OCI-LY3 (cell line): ENCODE measurements around the gene CELF4.

Source experiments
- H2AFZ ChIP-seq: fragments of 200-600, 300-600 bp; shearing (Covaris generic); 2 replicates; pipeline ENCODE4 v1.6.0; 2014; ENCODE audit warnings: antibody characterized with exemption, low read depth, low read length
- H3K27ac ChIP-seq: fragments of 200-600, 300-600 bp; sonication (generic); 2 replicates; pipeline ENCODE4 v1.5.1; 2014; ENCODE audit warnings: mild to moderate bottlenecking, low read length, moderate library complexity, mixed read lengths
- H3K27me3 ChIP-seq: fragments of 200-600, 300-600 bp; sonication (generic); 2 replicates; pipeline ENCODE4 v1.6.1; 2014; ENCODE audit warnings: low read depth, low read length, mixed read lengths
- H3K36me3 ChIP-seq: fragments of 200-600, 300-600 bp; sonication (generic); replicated peaks from 2 replicates; pipeline ENCODE3; 2014; ENCODE audit warnings: low read depth, low read length, mixed read lengths
- H3K4me1 ChIP-seq: fragments of 300-600, 200-600 bp; sonication (generic); 2 replicates; pipeline ENCODE4 v1.6.1; 2014; ENCODE audit warnings: low read length, mixed read lengths
- H3K4me2 ChIP-seq: fragments of 200-600, 300-600 bp; sonication (generic); 2 replicates; pipeline ENCODE4 v1.6.1; 2014; ENCODE audit warnings: low read length, mixed read lengths
- H3K4me3 ChIP-seq: fragments of 300-600, 200-600 bp; sonication (generic); 2 replicates; pipeline ENCODE4 v1.5.1; 2014; ENCODE audit warnings: antibody characterized with exemption, mild to moderate bottlenecking, low read length, moderate library complexity
- H3K79me2 ChIP-seq: fragments of 300-600, 200-600 bp; shearing (Covaris generic); 2 replicates; pipeline ENCODE4 v1.6.1; 2014; ENCODE audit warnings: mild to moderate bottlenecking, low read length, mixed read lengths
- H3K9ac ChIP-seq: fragments of 300-600, 200-600 bp; shearing (Covaris generic); 2 replicates; pipeline ENCODE4 v1.6.0; 2014; ENCODE audit warnings: mild to moderate bottlenecking, low read length, moderate library complexity
- H3K9me3 ChIP-seq: fragments of 200-600, 300-600 bp; shearing (Covaris generic); 2 replicates; pipeline ENCODE4 v1.6.1; 2014; ENCODE audit warnings: low read length, mixed read lengths; ENCODE audit not compliant: insufficient read depth
- H4K20me1 ChIP-seq: fragments of 200-600, 300-600 bp; sonication (generic); 2 replicates; pipeline ENCODE4 v1.6.1; 2016; ENCODE audit warnings: low read length, mixed read lengths; ENCODE audit not compliant: insufficient read depth
- EZH2phosphoT487 ChIP-seq: fragments of 200-600 bp; shearing (Covaris generic); IDR thresholded peaks from 2 replicates; pipeline ENCODE4 v1.6.1; 2018; ENCODE audit warnings: antibody characterized with exemption, mixed run types, low read depth
- TF ChIP-seq, protein P1 (sequence below): fragments of 200-600, 300-600 bp; sonication (generic); IDR thresholded peaks from 2 replicates; pipeline ENCODE4 v1.5.1; 2014; ENCODE audit warnings: antibody characterized with exemption, low read length, low read depth

The CELF4 gene

DNA sequence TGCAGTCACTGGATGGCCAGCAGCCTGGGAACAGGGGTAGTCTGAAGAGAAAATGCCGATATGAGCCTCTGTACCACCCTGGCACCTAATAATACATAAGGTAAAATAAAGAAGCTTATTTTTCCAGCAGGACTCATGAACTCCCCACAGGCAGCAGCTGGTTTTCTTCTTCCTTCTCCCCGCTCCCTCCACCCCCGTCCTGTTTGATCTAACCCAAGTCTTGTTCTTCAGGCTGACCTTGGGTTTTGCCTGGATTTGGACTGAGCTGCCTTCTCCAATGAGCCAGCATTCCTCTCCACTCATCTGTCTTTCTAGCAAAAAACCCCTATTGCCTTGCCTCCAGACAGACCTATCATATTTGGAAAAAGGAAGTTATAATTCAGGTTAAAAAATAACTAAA is 111.8 kb downstream of the CELF4 start:
- H3K36me3 ChIP-seq: no peaks in the 10 kb centered on the region
- no peak for TF ChIP-seq EZH2phosphoT487
- TF ChIP-seq, protein P1, sequence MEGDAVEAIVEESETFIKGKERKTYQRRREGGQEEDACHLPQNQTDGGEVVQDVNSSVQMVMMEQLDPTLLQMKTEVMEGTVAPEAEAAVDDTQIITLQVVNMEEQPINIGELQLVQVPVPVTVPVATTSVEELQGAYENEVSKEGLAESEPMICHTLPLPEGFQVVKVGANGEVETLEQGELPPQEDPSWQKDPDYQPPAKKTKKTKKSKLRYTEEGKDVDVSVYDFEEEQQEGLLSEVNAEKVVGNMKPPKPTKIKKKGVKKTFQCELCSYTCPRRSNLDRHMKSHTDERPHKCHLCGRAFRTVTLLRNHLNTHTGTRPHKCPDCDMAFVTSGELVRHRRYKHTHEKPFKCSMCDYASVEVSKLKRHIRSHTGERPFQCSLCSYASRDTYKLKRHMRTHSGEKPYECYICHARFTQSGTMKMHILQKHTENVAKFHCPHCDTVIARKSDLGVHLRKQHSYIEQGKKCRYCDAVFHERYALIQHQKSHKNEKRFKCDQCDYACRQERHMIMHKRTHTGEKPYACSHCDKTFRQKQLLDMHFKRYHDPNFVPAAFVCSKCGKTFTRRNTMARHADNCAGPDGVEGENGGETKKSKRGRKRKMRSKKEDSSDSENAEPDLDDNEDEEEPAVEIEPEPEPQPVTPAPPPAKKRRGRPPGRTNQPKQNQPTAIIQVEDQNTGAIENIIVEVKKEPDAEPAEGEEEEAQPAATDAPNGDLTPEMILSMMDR: no peak
- peaks cover 12% of the 10 kb centered on the region for H3K4me1 ChIP-seq
- no peak overlapping the region for H3K4me2 ChIP-seq
- H3K9me3 ChIP-seq: no peaks in the 10 kb centered on the region
- no peaks in the 10 kb centered on the region for H3K79me2 ChIP-seq
- H2AFZ ChIP-seq: no peak overlapping the region
- no peak overlapping the region for H3K9ac ChIP-seq
- H3K27me3 ChIP-seq: peaks cover 3% of the 10 kb centered on the region
- no peak overlapping the region for H3K27ac ChIP-seq
- H3K4me3 ChIP-seq: no peak overlapping the region
- no peaks in the 10 kb centered on the region for H4K20me1 ChIP-seq

DNA sequence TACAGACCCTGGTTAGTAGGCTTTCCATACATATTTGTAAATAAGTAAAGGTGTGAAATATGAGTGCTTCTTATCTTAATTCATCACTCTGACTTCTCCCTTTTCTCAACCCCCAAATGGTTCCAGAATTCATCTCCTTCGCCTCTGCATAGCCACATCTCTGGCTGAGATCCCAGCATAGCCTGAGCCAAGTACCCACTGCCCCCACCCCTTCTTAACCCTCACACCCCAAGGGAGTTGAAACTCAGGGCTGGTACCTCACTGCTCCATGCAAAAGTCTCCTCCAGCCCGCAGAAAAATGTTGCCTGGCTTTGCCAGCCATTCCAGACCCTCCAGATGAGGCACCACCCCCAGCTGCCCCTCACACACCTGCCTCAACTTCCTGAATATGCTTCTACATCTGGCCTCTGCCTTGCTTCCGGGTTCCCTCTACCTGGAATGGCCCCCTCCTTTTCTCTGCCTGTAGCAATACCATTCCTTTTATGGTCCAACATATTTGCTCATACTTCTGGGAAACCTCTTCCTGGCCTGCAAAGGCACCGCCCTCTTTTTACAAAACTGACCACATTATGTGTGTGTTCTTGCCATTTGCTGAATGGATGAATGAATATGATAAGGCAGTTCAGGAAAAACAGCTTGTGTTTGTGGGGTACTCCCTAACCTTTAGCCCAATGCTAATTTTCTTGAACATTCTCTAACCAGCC is 112.8 kb downstream of the CELF4 start:
- H3K79me2 ChIP-seq: no peaks in the 10 kb centered on the region
- 0 out of 2 replicates have a peak overlapping the region, but pooled peaks have one; percentile 21 for H2AFZ ChIP-seq
- H3K4me1 ChIP-seq: peaks cover 12% of the 10 kb centered on the region
- H3K4me2 ChIP-seq: no peak overlapping the region
- H3K9me3 ChIP-seq: no peaks in the 10 kb centered on the region
- no peak overlapping the region for H3K27ac ChIP-seq
- no peaks in the 10 kb centered on the region for H4K20me1 ChIP-seq
- no peaks in the 10 kb centered on the region for H3K36me3 ChIP-seq
- no peak overlapping the region for H3K9ac ChIP-seq
- no peak overlapping the region for H3K4me3 ChIP-seq
- TF ChIP-seq, protein P1: no peak
- no peak for TF ChIP-seq EZH2phosphoT487
- H3K27me3 ChIP-seq: no peaks in the 10 kb centered on the region; the same call in 1 of the 2 replicates

GRCh38 chr18:37452015-37452414 is 113.6 kb downstream of the CELF4 start:
- Histone ChIP-seq H3K9me3 (no peaks in the 10 kb centered on the region), H3K9ac (no peak overlapping the region), H3K36me3 (no peaks in the 10 kb centered on the region), H3K27ac (no peak overlapping the region), H4K20me1 (no peaks in the 10 kb centered on the region), H3K4me1 (peaks cover 12% of the 10 kb centered on the region), H3K27me3 (no peaks in the 10 kb centered on the region), H2AFZ (no peak overlapping the region), H3K79me2 (no peaks in the 10 kb centered on the region), H3K4me3 (no peak overlapping the region), H3K4me2 (no peak overlapping the region)
- TF ChIP-seq, protein P1: no peak
- no peak for TF ChIP-seq EZH2phosphoT487

- no peaks in the 10 kb centered on the region for H3K27me3 ChIP-seq
- no peak overlapping the region for H3K9ac ChIP-seq
- H3K79me2 ChIP-seq: no peaks in the 10 kb centered on the region
- H3K4me2 ChIP-seq: no peak overlapping the region
- no peaks in the 10 kb centered on the region for H3K36me3 ChIP-seq
- no peak overlapping the region for H2AFZ ChIP-seq
- H3K4me1 ChIP-seq: peaks cover 12% of the 10 kb centered on the region
- TF ChIP-seq EZH2phosphoT487: no peak
- TF ChIP-seq, protein P1: no peak
- no peaks in the 10 kb centered on the region for H3K9me3 ChIP-seq
- H4K20me1 ChIP-seq: no peaks in the 10 kb centered on the region
- H3K27ac ChIP-seq: no peak overlapping the region
- no peak overlapping the region for H3K4me3 ChIP-seq
These were observed 114.3 kb downstream of the CELF4 start for GRCh38 chr18:37451239-37451825.
